HEK293T (cell line): ENCODE data around the gene NOS2.
"Not testable (repeated sequence)": the region's sequence is repeated elsewhere in the genome, so short reads cannot be mapped to it uniquely, and the experiment has no call there.

ENCODE experiments used
- CTCF ChIA-PET: fragments of 350-600 bp; formaldehyde crosslinking; extraction: SDS; loops from one replicate; lab custom pipeline; 2021; ENCODE audit warnings: antibody characterized with exemption, inconsistent platforms; lab: Yijun Ruan, JAX
- POLR2A ChIA-PET: fragments of 350-600 bp; formaldehyde crosslinking; extraction: SDS; loops from one replicate; lab custom pipeline; 2020; ENCODE audit warnings: antibody characterized with exemption, inconsistent platforms; lab: Yijun Ruan, JAX
- DNase-seq: peaks from one replicate; pipeline ENCODE4 v3.0.0; 2012; ENCODE audit warnings: mixed read lengths; ENCODE audit errors: extremely low spot score
- ARNT ChIP-seq: fragments of 450-650 bp; IDR thresholded peaks from 2 replicates; pipeline ENCODE4 v1.6.1; 2017; ENCODE audit warnings: mild to moderate bottlenecking
- BHLHE40 ChIP-seq: fragments of 450-650 bp; IDR thresholded peaks from 2 replicates; pipeline ENCODE4 v1.6.1; 2016; ENCODE audit warnings: mild to moderate bottlenecking, moderate library complexity, borderline replicate concordance
- CTBP1 ChIP-seq: fragments of 450-650 bp; IDR thresholded peaks from 2 replicates; pipeline ENCODE4 v1.6.1; 2016; ENCODE audit warnings: borderline replicate concordance
- ELF4 ChIP-seq: fragments of 450-650 bp; IDR thresholded peaks from 2 replicates; pipeline ENCODE4 v1.6.1; 2017; ENCODE audit warnings: antibody characterized with exemption
- FOXA1 ChIP-seq: fragments of 450-650 bp; IDR thresholded peaks from 2 replicates; pipeline ENCODE4 v1.6.1; 2016; ENCODE audit warnings: mild to moderate bottlenecking
- FOXK2 ChIP-seq: fragments of 450-650 bp; IDR thresholded peaks from 2 replicates; pipeline ENCODE4 v1.6.1; 2016; ENCODE audit warnings: mild to moderate bottlenecking
- FOXM1 ChIP-seq: fragments of 450-650 bp; IDR thresholded peaks from 2 replicates; pipeline ENCODE4 v1.6.1; 2017; ENCODE audit warnings: mild to moderate bottlenecking, borderline replicate concordance
- HDGF ChIP-seq: fragments of 450-650 bp; IDR thresholded peaks from 2 replicates; pipeline ENCODE4 v1.6.1; 2017; ENCODE audit warnings: antibody characterized with exemption, borderline replicate concordance
- L3MBTL2 ChIP-seq: fragments of 450-650 bp; conservative IDR thresholded peaks from 2 replicates; pipeline ENCODE4 v1.6.1; 2016; ENCODE audit warnings: mild to moderate bottlenecking
- LEF1 ChIP-seq: fragments of 450-650 bp; IDR thresholded peaks from 2 replicates; pipeline ENCODE4 v1.6.1; 2017; ENCODE audit warnings: mild to moderate bottlenecking, borderline replicate concordance
- NFRKB ChIP-seq: fragments of 450-650 bp; IDR thresholded peaks from 2 replicates; pipeline ENCODE4 v1.6.1; 2016; ENCODE audit warnings: mild to moderate bottlenecking, moderate library complexity
- SP1 ChIP-seq: fragments of 450-650 bp; IDR thresholded peaks from 2 replicates; pipeline ENCODE4 v1.6.1; 2017
- SUZ12 ChIP-seq: fragments of 450-650 bp; IDR thresholded peaks from 2 replicates; pipeline ENCODE4 v1.6.1; 2016; ENCODE audit warnings: mild to moderate bottlenecking
- TARDBP ChIP-seq: fragments of 450-650 bp; IDR thresholded peaks from 2 replicates; pipeline ENCODE4 v1.6.1; 2016
- ZNF384 ChIP-seq: fragments of 450-650 bp; IDR thresholded peaks from 2 replicates; pipeline ENCODE4 v1.6.1; 2016
- TF ChIP-seq, protein P1 (sequence below): fragments of 450-650 bp; IDR thresholded peaks from 2 replicates; pipeline ENCODE4 v1.6.1; 2016

Gene NOS2

DNA sequence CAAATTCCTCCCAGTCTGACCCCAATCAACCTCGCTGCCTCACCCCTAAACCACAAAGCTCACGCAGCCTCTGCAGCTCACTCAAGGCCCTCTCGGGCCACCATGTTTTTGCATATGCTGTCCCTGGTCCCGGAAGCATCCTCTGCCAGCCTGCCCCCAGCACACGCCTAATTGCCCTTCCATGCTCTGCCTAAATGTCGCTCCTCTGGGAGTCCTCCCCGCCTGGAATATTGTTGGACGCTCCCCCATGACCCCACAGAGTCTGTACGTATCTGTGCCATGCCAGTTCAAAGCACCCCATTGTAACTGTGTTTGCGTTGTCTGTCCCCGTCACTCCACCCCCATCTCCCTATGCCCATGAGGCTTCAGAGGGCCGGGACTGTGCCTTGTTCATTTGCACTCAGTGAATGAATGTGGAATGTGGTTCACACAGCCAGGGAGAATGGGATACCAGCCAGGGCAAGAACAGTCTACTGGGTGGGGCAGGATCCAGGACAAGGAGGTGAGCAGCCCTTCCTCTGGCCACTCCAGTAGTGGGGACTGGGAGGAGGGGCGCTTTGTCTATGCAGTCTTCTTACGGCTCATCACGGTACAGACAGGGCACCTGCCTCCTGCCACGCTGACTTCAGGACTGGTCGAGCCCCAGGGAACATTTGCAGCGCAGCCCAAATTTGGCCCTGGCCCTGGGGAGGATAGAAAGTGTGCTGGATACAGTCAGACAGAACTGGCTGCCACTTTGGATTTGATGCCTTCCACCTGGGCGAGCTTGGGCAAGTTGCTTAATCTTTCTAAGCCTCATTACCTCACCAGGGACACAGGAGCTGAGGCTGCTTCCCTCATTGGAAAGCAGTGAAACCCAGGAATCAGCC, 48.5 kb downstream of the NOS2 start:
- no peak for DNase-seq
- no peak for TF ChIP-seq SP1
- no peak for TF ChIP-seq L3MBTL2
- no peak for TF ChIP-seq LEF1
- no peak for TF ChIP-seq CTBP1
- TF ChIP-seq FOXA1, result no peak
- no peak for TF ChIP-seq TARDBP
- TF ChIP-seq, protein P1, sequence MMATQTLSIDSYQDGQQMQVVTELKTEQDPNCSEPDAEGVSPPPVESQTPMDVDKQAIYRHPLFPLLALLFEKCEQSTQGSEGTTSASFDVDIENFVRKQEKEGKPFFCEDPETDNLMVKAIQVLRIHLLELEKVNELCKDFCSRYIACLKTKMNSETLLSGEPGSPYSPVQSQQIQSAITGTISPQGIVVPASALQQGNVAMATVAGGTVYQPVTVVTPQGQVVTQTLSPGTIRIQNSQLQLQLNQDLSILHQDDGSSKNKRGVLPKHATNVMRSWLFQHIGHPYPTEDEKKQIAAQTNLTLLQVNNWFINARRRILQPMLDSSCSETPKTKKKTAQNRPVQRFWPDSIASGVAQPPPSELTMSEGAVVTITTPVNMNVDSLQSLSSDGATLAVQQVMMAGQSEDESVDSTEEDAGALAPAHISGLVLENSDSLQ, result no peak
- TF ChIP-seq ELF4, result no peak
- no peak for TF ChIP-seq ARNT
- POLR2A ChIA-PET, result no interaction called here
- CTCF ChIA-PET, result no interaction called here

DNA sequence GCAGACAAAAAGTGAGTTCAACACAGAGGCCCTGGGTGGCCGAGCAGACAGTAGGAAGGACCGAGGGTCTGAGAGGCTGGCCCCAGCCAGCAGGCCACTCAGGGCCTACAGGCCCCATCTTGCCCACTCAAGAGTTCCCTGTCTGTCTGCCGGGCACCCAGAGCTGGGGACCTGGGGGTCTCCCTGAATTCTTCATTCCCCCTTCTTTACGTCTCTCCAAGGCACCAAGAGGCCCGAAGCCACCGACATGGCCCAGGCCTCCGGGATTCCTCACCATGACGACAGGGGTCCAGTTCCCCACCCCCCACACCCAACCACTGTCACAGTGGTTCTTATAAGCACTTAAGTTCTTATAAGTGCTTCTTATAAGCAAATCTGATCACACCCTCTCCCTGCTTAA, 49.2 kb downstream of the NOS2 start:
- POLR2A ChIA-PET, result no interaction called here
- CTCF ChIA-PET, result no interaction called here
- TF ChIP-seq BHLHE40 (no peak), LEF1 (no peak), FOXA1 (no peak), ELF4 (no peak), HDGF (no peak), SP1 (no peak), TARDBP (no peak), NFRKB (no peak), SUZ12 (no peak), ARNT (no peak), L3MBTL2 (no peak), CTBP1 (no peak), FOXM1 (no peak), FOXK2 (no peak), ZNF384 (no peak)
- TF ChIP-seq, protein P1, result no peak

DNA sequence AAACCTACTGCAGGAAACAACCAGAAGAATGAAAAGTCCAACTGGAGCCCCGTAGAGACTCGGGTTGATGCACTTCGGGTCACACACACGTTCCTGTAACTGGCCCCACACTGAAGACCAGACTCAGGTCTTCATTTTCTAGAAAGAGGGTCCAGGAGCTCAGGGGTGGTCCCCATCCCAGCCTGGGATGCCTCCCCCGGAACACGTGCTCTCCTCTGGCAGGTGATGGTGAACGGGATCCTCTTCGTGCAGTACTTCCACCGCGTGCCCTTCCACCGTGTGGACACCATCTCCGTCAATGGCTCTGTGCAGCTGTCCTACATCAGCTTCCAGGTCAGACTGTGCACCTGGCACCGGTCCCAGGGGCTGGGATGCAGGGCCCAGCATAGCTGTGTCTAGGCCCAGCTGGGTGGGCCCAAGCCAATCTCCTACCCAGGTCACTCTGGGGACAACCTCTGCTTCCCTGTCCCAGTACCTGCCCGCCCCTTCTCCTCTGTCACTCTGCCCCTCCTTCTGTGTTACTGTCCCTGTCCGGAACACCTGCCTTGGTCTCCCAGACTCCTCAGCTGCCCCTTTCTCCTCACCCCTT, 50.7 kb downstream of the NOS2 start:
- POLR2A ChIA-PET, DNase-seq: not testable (repeated sequence)
- CTCF ChIA-PET, result interaction anchor here (0.9 kb wide), 1 partner anchor 19 kb away, joined by 3 read pairs; no protein-coding TSS in a partner anchor

More for the DNA sequence above, 49.2 kb downstream of the NOS2 start:
- DNase-seq, result no peak

DNA sequence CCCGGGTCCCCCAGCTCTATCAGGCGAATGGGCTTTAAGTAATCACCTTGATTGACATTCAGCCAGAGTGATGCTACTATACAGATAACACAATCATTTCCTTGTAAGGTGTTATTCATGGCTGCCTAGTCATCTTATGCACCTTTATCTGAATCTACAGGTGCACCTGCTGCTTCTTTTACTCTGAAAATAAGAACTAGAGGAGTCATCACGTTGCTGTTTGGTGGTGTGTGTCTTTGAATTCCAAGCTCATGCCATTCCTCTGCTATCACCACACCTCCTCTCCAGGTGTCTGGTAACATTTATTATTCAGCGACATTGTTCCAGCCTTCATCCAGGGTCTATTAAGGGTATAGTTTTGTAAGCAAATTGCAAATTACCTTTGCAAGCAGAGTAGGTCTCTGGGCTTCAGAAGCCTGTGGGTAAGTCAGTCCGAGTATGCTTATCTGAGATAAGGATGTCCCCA, 51.9 kb downstream of the NOS2 start:
- ChIA-PET POLR2A (no interaction called here), CTCF (interaction anchor here (0.6 to 1.3 kb wide), 2 partner anchors 97 to 145 kb away, joined by 3 to 5 read pairs; no protein-coding TSS in a partner anchor)
- no peak for DNase-seq
- no peak for TF ChIP-seq BHLHE40

DNA sequence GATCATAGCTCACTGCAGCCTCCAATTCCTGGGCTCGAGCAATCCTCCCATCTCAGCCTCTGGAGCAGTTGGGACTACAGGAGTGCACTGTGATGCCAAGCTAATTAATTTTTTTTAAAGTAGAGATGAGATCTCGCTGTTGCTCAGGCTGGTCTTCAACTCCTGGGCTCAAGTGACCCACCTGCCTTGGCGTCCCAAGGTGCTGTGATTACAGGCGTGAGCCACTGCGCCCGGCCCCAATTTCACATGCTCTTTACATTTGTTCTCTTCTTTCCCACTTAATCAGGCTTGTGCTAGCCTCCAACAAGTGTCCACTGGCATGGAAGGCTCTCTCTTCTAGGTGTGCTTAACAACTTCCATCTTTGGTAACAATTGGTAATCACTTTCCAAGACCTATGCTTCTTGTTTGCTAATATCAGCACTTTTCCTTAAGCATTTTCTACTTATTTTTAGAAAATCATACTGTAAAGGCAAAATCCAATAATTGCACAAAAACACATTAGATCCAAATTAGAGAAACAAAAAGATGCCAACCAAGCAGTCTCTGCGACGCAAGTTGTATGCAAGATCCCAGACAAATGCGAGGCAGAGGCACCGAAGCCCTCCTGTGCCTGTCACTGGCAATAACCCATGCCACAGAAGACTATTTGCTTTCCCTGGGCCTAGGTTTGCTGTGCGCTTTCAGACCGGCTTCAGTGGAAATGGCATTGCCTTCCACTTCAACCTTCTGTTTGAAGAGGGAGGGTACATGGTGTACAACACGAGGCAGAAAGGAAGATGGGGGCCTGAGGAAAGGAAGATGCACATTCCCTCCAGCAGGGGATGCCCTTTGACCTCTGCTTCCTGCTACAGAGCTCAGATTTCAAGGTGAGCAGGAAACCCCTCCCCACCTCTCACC, 52.6 kb downstream of the NOS2 start:
- POLR2A ChIA-PET, result no interaction called here
- CTCF ChIA-PET, result interaction anchor here (0.6 to 1.3 kb wide), 2 partner anchors 97 to 146 kb away, joined by 3 to 5 read pairs; no protein-coding TSS in a partner anchor
- DNase-seq, result no peak
- TF ChIP-seq FOXK2 (no peak), HDGF (no peak), SP1 (no peak), ZNF384 (no peak), ELF4 (no peak), BHLHE40 (no peak), FOXA1 (no peak), TARDBP (no peak), FOXM1 (no peak), LEF1 (no peak), SUZ12 (no peak)
- TF ChIP-seq, protein P1, result no peak

DNA sequence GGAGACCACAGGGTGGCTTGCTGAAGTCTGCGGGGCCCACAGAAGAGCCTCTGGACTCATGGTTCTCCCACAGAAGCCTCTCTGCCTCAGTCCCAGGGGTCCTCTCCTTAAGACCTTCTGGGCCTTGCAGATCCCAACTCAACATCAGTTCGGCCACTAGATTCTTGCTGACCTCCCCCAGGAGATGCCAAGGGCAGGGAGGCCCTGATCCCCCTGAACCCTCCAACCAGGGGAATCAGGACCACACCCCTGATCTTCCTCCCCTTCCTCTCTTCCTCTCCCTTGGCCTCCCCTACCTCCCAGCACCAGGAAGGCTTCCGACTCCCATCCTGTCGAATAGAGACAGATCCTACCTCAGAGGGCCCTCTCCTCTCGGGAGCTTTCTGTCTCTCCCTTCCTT, 53.4 kb downstream of the NOS2 start:
- POLR2A ChIA-PET, result no interaction called here
- CTCF ChIA-PET, result no interaction called here
- TF ChIP-seq BHLHE40 (no peak), ZNF384 (no peak), ELF4 (no peak), ARNT (no peak), SP1 (no peak), CTBP1 (no peak), TARDBP (no peak), FOXM1 (no peak), HDGF (no peak), FOXK2 (no peak), L3MBTL2 (no peak), FOXA1 (no peak), NFRKB (no peak)
- TF ChIP-seq, protein P1, result no peak
- DNase-seq, result no peak

DNA sequence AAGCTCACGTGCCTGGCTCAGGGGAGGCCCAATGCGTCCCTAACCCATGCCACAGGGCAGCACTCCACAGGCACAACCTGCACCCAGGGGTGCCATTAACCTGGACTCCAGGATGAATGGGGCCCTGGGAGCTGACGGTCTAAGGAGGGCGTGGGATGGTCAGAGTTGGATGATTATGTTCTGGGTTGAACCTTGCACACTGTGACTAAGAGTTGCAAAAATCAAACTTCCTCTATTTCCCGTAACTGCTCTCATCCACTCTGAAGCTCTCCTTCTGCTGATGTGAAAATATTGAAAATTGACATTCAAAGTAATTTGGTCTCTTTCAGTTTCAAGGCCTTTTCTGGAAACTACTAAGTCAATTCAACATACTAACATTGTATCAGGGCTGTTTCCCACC, 54.0 kb downstream of the NOS2 start:
- CTCF ChIA-PET, DNase-seq, POLR2A ChIA-PET: not testable (repeated sequence)

DNA sequence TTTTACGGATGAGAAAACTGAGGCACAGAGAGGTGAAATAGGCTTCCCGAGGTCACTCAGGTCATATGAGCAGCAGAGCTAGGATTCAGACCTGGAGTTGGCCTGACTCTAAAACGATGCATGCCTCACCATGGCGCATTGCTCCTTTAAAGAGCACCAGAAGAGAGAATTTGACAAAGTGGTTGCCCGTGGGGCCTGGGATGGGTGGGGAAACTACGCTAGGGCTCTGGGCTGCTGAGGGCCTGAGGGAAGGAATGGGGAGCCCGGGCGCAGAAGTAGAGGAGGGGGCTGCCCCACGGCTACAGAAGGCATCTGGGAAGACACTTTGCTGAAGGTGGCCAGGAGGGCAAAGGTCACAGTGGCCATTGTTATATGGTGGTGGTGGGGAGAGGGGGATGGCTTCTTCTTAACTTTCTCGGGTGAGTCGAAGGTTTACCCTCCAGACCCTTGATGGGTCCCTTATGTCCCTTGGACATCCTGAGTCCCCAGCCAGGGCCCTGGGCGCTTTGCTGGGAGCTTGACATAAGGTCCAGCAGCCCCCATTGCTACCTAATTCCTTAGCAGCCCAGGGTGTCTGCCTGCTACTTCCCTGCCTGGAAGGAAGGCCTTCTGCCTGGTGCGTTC, 55.0 kb downstream of the NOS2 start:
- POLR2A ChIA-PET, CTCF ChIA-PET, DNase-seq: not testable (repeated sequence)
